HEK293 (cell line): ENCODE measurements around the gene RGS7.

Source experiments
- CTCF ChIA-PET: fragments of 350-600 bp; formaldehyde crosslinking; extraction: SDS; loops from one replicate; lab custom pipeline; 2021; ENCODE audit warnings: antibody characterized with exemption; lab: Yijun Ruan, JAX
- POLR2A ChIA-PET: fragments of 300-600 bp; formaldehyde crosslinking; extraction: SDS; loops from one replicate; lab custom pipeline; 2020; ENCODE audit warnings: antibody characterized with exemption, inconsistent platforms; lab: Yijun Ruan, JAX
- H3K27ac ChIP-seq: fragments of 200-500 bp; sonication (Bioruptor generic); 2 replicates; pipeline ENCODE4 v1.5.1; 2014; ENCODE audit warnings: low read depth, low read length, control low read depth, inconsistent platforms; ENCODE audit errors: extremely low read depth
- H3K36me3 ChIP-seq, 2 experiments: fragments of 200-500 bp in 1 of 2; sonication (Bioruptor generic) in 1 of 2; 1 replicate in 1 of 2; 2 replicates in 1 of 2; pipeline ENCODE4 v1.5.1; 2014 to 2017; ENCODE audit warnings: inconsistent platforms in 2 of 2, low read length in 2 of 2; ENCODE audit not compliant: control insufficient read depth in 2 of 2, insufficient read depth in 1 of 2
- H3K4me1 ChIP-seq: fragments of 200-500 bp; sonication (Bioruptor generic); 2 replicates; pipeline ENCODE4 v1.5.1; 2014; ENCODE audit warnings: mild to moderate bottlenecking, low read length, inconsistent platforms; ENCODE audit not compliant: control insufficient read depth, insufficient read depth
- H3K4me3 ChIP-seq: 2 replicates; pipeline ENCODE4 v1.5.1; 2011; ENCODE audit warnings: low read depth, mild to moderate bottlenecking, control low read depth, low read length, moderate library complexity
- H3K9me3 ChIP-seq: fragments of 200-500 bp; sonication (Bioruptor generic); 2 replicates; pipeline ENCODE4 v1.5.1; 2014; ENCODE audit warnings: low read depth, low read length, inconsistent platforms; ENCODE audit not compliant: control insufficient read depth, insufficient read depth
- GLI2 ChIP-seq: fragments of 450-650 bp; formaldehyde crosslinking; IDR thresholded peaks from 2 replicates; pipeline ENCODE4; 2017; ENCODE audit warnings: missing biosample characterization, missing genetic modification characterization, low read depth, borderline replicate concordance
- PRDM1 ChIP-seq: fragments of 450-650 bp; formaldehyde crosslinking; IDR thresholded peaks from 2 replicates; pipeline ENCODE4; 2016; ENCODE audit warnings: missing biosample characterization, missing genetic modification characterization
- PRDM2 ChIP-seq: fragments of 450-650 bp; formaldehyde crosslinking; IDR thresholded peaks from 2 replicates; pipeline ENCODE4 v1.5.1; 2016; ENCODE audit warnings: missing biosample characterization, missing genetic modification characterization, borderline replicate concordance
- SP3 ChIP-seq: fragments of 450-650 bp; formaldehyde crosslinking; IDR thresholded peaks from 2 replicates; pipeline ENCODE4 v1.5.1; 2016; ENCODE audit warnings: missing biosample characterization, missing genetic modification characterization
- TCF7L2 ChIP-seq: IDR thresholded peaks from 2 replicates; pipeline ENCODE4 v1.6.1; 2011; ENCODE audit warnings: low read depth, mild to moderate bottlenecking, inconsistent platforms, low read length, moderate library complexity, borderline replicate concordance
- ZEB2 ChIP-seq: fragments of 450-650 bp; formaldehyde crosslinking; IDR thresholded peaks from 2 replicates; pipeline ENCODE4 v1.5.1; 2016; ENCODE audit warnings: missing biosample characterization, missing genetic modification characterization
- ZFP37 ChIP-seq: fragments of 450-650 bp; formaldehyde crosslinking; IDR thresholded peaks from 2 replicates; pipeline ENCODE4 v1.5.1; 2016; ENCODE audit warnings: missing biosample characterization, missing genetic modification characterization
- ZNF114 ChIP-seq: fragments of 450-650 bp; formaldehyde crosslinking; IDR thresholded peaks from 2 replicates; pipeline ENCODE4 v1.5.0; 2017; ENCODE audit warnings: missing biosample characterization, missing genetic modification characterization
- ZNF121 ChIP-seq: fragments of 450-650 bp; formaldehyde crosslinking; IDR thresholded peaks from 2 replicates; pipeline ENCODE4 v1.5.1; 2016; ENCODE audit warnings: missing biosample characterization, missing genetic modification characterization
- ZNF133 ChIP-seq: fragments of 450-650 bp; formaldehyde crosslinking; IDR thresholded peaks from 2 replicates; pipeline ENCODE4 v1.5.1; 2016; ENCODE audit warnings: missing biosample characterization, missing genetic modification characterization
- ZNF202 ChIP-seq: fragments of 450-650 bp; formaldehyde crosslinking; IDR thresholded peaks from 2 replicates; pipeline ENCODE4 v1.5.1; 2016; ENCODE audit warnings: missing biosample characterization, missing genetic modification characterization, borderline replicate concordance
- ZNF426 ChIP-seq: fragments of 450-650 bp; formaldehyde crosslinking; IDR thresholded peaks from 2 replicates; pipeline ENCODE4 v1.5.1; 2017; ENCODE audit warnings: missing biosample characterization, missing genetic modification characterization, mild to moderate bottlenecking, inconsistent platforms, moderate library complexity
- ZNF48 ChIP-seq: fragments of 450-650 bp; formaldehyde crosslinking; IDR thresholded peaks from 2 replicates; pipeline ENCODE4 v1.5.1; 2016; ENCODE audit warnings: missing biosample characterization, missing genetic modification characterization
- ZNF501 ChIP-seq: fragments of 450-650 bp; formaldehyde crosslinking; IDR thresholded peaks from 2 replicates; pipeline ENCODE4 v1.5.1; 2016; ENCODE audit warnings: missing biosample characterization, missing genetic modification characterization
- ZNF585B ChIP-seq: fragments of 450-650 bp; formaldehyde crosslinking; IDR thresholded peaks from 2 replicates; pipeline ENCODE4 v1.5.1; 2016; ENCODE audit warnings: missing biosample characterization, missing genetic modification characterization
- ZNF830 ChIP-seq: fragments of 450-650 bp; IDR thresholded peaks from 2 replicates; pipeline ENCODE4 v1.5.0; 2018; ENCODE audit warnings: missing biosample characterization, missing genetic modification characterization, low read depth, mild to moderate bottlenecking, moderate library complexity
- ZNF843 ChIP-seq: fragments of 450-650 bp; formaldehyde crosslinking; IDR thresholded peaks from 2 replicates; pipeline ENCODE4 v1.5.1; 2016; ENCODE audit warnings: missing biosample characterization, missing genetic modification characterization
- TF ChIP-seq, protein P1 (sequence below): sonication (generic); formaldehyde crosslinking; IDR thresholded peaks from 2 replicates; pipeline ENCODE4 v1.8.1; 2022; ENCODE audit warnings: mild to moderate bottlenecking, moderate library complexity, missing genetic modification reagents
- TF ChIP-seq, protein P2 (sequence below): fragments of 450-650 bp; formaldehyde crosslinking; IDR thresholded peaks from 2 replicates; pipeline ENCODE4 v1.5.1; 2016; ENCODE audit warnings: missing biosample characterization, missing genetic modification characterization
- TF ChIP-seq, protein P3 (sequence below): fragments of 450-650 bp; IDR thresholded peaks from 2 replicates; pipeline ENCODE4 v1.5.1; 2018; ENCODE audit warnings: missing biosample characterization, mild to moderate bottlenecking, missing genetic modification characterization

RGS7 gene

DNA sequence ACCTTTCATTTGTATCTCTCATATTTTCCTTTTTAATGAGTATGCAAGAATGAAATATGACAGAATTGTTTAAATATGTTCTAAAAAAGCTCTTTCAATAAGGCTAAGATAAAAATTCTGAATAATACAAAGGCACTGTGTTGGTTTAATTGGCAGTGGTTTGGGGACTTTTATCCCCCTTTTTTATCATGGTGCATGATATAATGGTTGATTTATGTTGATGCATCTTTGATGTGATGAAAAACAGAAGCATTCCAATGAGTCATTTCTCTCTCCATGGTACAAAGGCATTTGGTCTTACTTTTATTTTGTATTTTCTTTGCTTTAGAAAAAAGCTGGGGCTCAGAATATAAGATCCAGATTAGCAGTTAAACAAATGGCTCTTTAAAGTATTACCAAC is 617.9 kb downstream of the RGS7 start:
- no peak overlapping the region for H3K4me3 ChIP-seq
- CTCF ChIA-PET, result interaction anchor here (0.6 to 0.7 kb wide), 2 partner anchors 10 to 146 kb away, joined by 3 to 4 read pairs; no protein-coding TSS in a partner anchor
- H3K9me3 ChIP-seq, result no peaks in the 10 kb centered on the region
- POLR2A ChIA-PET, result no interaction called here
- no peaks in the 10 kb centered on the region for H3K4me1 ChIP-seq
- no peaks in the 10 kb centered on the region for H3K36me3 ChIP-seq
- TF ChIP-seq, protein P1, sequence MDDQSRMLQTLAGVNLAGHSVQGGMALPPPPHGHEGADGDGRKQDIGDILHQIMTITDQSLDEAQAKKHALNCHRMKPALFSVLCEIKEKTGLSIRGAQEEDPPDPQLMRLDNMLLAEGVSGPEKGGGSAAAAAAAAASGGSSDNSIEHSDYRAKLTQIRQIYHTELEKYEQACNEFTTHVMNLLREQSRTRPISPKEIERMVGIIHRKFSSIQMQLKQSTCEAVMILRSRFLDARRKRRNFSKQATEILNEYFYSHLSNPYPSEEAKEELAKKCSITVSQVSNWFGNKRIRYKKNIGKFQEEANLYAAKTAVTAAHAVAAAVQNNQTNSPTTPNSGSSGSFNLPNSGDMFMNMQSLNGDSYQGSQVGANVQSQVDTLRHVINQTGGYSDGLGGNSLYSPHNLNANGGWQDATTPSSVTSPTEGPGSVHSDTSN (CRISPR knock-in tag), result no peak
- TF ChIP-seq ZNF48 (tag by site-specific recombination) (no peak), SP3 (tag by site-specific recombination) (no peak), TCF7L2 (no peak), ZNF501 (no peak), GLI2 (no peak), ZNF133 (no peak), ZNF121 (no peak), ZFP37 (tag by site-specific recombination) (no peak), ZNF202 (tag by site-specific recombination) (no peak)
- no peak overlapping the region for H3K27ac ChIP-seq

DNA sequence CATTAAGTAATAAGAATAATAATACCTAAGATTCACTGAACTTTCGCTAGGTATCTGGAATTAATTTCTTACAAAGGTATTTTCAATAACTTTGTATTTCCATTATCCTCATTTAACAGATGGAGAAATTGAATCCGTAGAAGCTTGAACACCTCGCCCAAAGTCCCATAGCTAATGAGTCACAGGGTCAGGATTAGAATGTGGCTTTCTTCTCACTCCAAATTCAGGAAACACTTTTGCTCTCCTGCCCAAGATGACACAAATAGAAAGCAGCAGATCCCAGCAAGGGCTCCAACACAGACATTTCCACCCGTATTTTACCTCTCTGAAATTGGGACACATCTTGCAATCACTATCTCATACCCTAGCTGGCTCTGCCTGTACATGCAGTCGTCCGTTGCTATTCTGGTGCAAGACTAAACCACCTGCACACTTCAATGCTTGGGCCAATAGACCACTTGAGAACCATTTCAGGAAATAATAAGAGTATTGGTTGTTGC is 619.2 kb downstream of the RGS7 start:
- TF ChIP-seq ZNF830 (tag by site-specific recombination) (no peak), PRDM2 (tag by site-specific recombination) (no peak), ZNF426 (tag by site-specific recombination) (no peak), ZNF585B (tag by site-specific recombination) (no peak), ZNF843 (tag by site-specific recombination) (no peak), PRDM1 (no peak), ZEB2 (tag by site-specific recombination) (no peak), ZNF114 (no peak)
- TF ChIP-seq, protein P2, sequence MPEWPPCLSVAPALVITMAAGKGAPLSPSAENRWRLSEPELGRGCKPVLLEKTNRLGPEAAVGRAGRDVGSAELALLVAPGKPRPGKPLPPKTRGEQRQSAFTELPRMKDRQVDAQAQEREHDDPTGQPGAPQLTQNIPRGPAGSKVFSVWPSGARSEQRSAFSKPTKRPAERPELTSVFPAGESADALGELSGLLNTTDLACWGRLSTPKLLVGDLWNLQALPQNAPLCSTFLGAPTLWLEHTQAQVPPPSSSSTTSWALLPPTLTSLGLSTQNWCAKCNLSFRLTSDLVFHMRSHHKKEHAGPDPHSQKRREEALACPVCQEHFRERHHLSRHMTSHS (tag by site-specific recombination), result no peak
- TF ChIP-seq, protein P3, sequence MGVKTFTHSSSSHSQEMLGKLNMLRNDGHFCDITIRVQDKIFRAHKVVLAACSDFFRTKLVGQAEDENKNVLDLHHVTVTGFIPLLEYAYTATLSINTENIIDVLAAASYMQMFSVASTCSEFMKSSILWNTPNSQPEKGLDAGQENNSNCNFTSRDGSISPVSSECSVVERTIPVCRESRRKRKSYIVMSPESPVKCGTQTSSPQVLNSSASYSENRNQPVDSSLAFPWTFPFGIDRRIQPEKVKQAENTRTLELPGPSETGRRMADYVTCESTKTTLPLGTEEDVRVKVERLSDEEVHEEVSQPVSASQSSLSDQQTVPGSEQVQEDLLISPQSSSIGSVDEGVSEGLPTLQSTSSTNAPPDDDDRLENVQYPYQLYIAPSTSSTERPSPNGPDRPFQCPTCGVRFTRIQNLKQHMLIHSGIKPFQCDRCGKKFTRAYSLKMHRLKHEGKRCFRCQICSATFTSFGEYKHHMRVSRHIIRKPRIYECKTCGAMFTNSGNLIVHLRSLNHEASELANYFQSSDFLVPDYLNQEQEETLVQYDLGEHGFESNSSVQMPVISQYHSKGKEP, result no peak
- Histone ChIP-seq H3K36me3 (no peaks in the 10 kb centered on the region), H3K27ac (no peak overlapping the region), H3K4me3 (no peak overlapping the region), H3K4me1 (no peaks in the 10 kb centered on the region), H3K9me3 (no peaks in the 10 kb centered on the region)
- CTCF ChIA-PET, result interaction anchor here (0.9 kb wide), 1 partner anchor 129 kb away, joined by 3 read pairs; no protein-coding TSS in a partner anchor
- POLR2A ChIA-PET, result no interaction called here
